ENCODE results near the gene UBAC2.

UBAC2 gene

GRCh38 chr13:99381766-99382165 is 181.1 kb downstream of the UBAC2 start:
- no peak for TF ChIP-seq CTCF (IDR thresholded peaks at IDR 0.05; ENCODE audit: low read depth, low read length)
- no peak for DNase-seq (ENCODE audit: low read depth in 2 of 2)
- H3K4me3 ChIP-seq (replicated peaks in 1 of 2; ENCODE audit: low read depth in 2 of 2, low read length in 2 of 2) = no peak overlapping the region

GRCh38 chr13:99382428-99383133 is 181.9 kb downstream of the UBAC2 start:
- no peak for DNase-seq (ENCODE audit: low read depth in 2 of 2)
- H3K4me3 ChIP-seq (replicated peaks in 1 of 2; ENCODE audit: low read depth in 2 of 2, low read length in 2 of 2) = no peak overlapping the region
- TF ChIP-seq CTCF (IDR thresholded peaks at IDR 0.05; ENCODE audit: low read depth, low read length) = no peak

- no peak for TF ChIP-seq CTCF (IDR thresholded peaks at IDR 0.05; ENCODE audit: low read depth, low read length)
- H3K4me3 ChIP-seq (replicated peaks in 1 of 2; ENCODE audit: low read depth in 2 of 2, low read length in 2 of 2) = no peak overlapping the region
- DNase-seq (ENCODE audit: low read depth in 2 of 2) = no peak
These were observed 182.9 kb downstream of the UBAC2 start for GRCh38 chr13:99383511-99383921.

- no peak overlapping the region for H3K4me3 ChIP-seq (replicated peaks in 1 of 2; ENCODE audit: low read depth in 2 of 2, low read length in 2 of 2)
- no peak for TF ChIP-seq CTCF (IDR thresholded peaks at IDR 0.05; ENCODE audit: low read depth, low read length)
- DNase-seq (ENCODE audit: low read depth in 2 of 2) = no peak
These were observed 183.3 kb downstream of the UBAC2 start for GRCh38 chr13:99383946-99384345.

- DNase-seq (ENCODE audit: low read depth in 2 of 2) = no peak
- no peak for TF ChIP-seq CTCF (IDR thresholded peaks at IDR 0.05; ENCODE audit: low read depth, low read length)
- H3K4me3 ChIP-seq (replicated peaks in 1 of 2; ENCODE audit: low read depth in 2 of 2, low read length in 2 of 2) = no peak overlapping the region
These were observed 183.8 kb downstream of the UBAC2 start for GRCh38 chr13:99384468-99384867.

- H3K4me3 ChIP-seq (replicated peaks in 1 of 2; ENCODE audit: low read depth in 2 of 2, low read length in 2 of 2) = no peak overlapping the region
- no peak for DNase-seq (ENCODE audit: low read depth in 2 of 2)
- TF ChIP-seq CTCF (IDR thresholded peaks at IDR 0.05; ENCODE audit: low read depth, low read length) = no peak
These were observed 184.5 kb downstream of the UBAC2 start for GRCh38 chr13:99385161-99385560.

GRCh38 chr13:99385940-99386339 is 185.3 kb downstream of the UBAC2 start:
- no peak overlapping the region for H3K4me3 ChIP-seq (replicated peaks in 1 of 2; ENCODE audit: low read depth in 2 of 2, low read length in 2 of 2)
- DNase-seq (ENCODE audit: low read depth in 2 of 2) = no peak
- no peak for TF ChIP-seq CTCF (IDR thresholded peaks at IDR 0.05; ENCODE audit: low read depth, low read length)

All from cardiac fibroblast (primary cell).